H9 (cell line): ENCODE measurements around the gene NTNG2. TPM values are rescaled to one million over a fixed set of nuclear protein-coding genes. Genes with fewer than 3 reads are reported as not detected.

Source experiments
- DNase-seq: peaks from one replicate; pipeline ENCODE4 v3.0.0-alpha.2; 2017
- H2AFZ ChIP-seq: one replicate; pipeline ENCODE4 v1.6.1; 2013; ENCODE audit warnings: mild to moderate bottlenecking, low read length, control low read depth, moderate library complexity
- H2AK5ac ChIP-seq: 2 replicates; pipeline ENCODE4 v1.6.1; 2013; ENCODE audit warnings: low read length, control low read depth, mixed read lengths; ENCODE audit not compliant: insufficient read length
- H2BK120ac ChIP-seq: one replicate; pipeline ENCODE4 v1.6.1; 2013; ENCODE audit warnings: low read depth, mild to moderate bottlenecking, low read length, control low read depth, inconsistent platforms; ENCODE audit not compliant: poor library complexity, severe bottlenecking
- H2BK12ac ChIP-seq: 2 replicates; pipeline ENCODE4 v1.6.1; 2013; ENCODE audit warnings: low read length, control low read depth, mixed read lengths, low read depth; ENCODE audit not compliant: insufficient read length
- H2BK15ac ChIP-seq: 2 replicates; pipeline ENCODE4 v1.6.1; 2013; ENCODE audit warnings: low read depth, low read length, control low read depth
- H2BK20ac ChIP-seq: one replicate; pipeline ENCODE4 v1.6.1; 2013; ENCODE audit warnings: low read depth, mild to moderate bottlenecking, low read length, control low read depth, inconsistent platforms; ENCODE audit not compliant: poor library complexity, severe bottlenecking
- H2BK5ac ChIP-seq: 2 replicates; pipeline ENCODE4 v1.6.1; 2013; ENCODE audit warnings: low read length, control low read depth, mixed read lengths; ENCODE audit not compliant: insufficient read length
- H3K14ac ChIP-seq: 2 replicates; pipeline ENCODE4 v1.6.1; 2013; ENCODE audit warnings: low read length, control low read depth; ENCODE audit not compliant: insufficient read depth
- H3K18ac ChIP-seq: 2 replicates; pipeline ENCODE4 v1.6.1; 2013; ENCODE audit warnings: low read depth, mild to moderate bottlenecking, mixed read lengths, low read length, control low read depth; ENCODE audit not compliant: insufficient read length
- H3K23ac ChIP-seq: 2 replicates; pipeline ENCODE4 v1.6.1; 2013; ENCODE audit warnings: low read length, control low read depth, mixed read lengths, low read depth; ENCODE audit not compliant: insufficient read length
- H3K23me2 ChIP-seq: 2 replicates; pipeline ENCODE4 v1.6.1; 2013; ENCODE audit warnings: low read depth, mild to moderate bottlenecking, mixed read lengths, low read length, control low read depth; ENCODE audit not compliant: insufficient read length, poor library complexity, severe bottlenecking
- H3K27ac ChIP-seq: 2 replicates; pipeline ENCODE4 v1.5.1; 2013; ENCODE audit warnings: low read length, control low read depth, mixed read lengths, low read depth; ENCODE audit not compliant: insufficient read length
- H3K27me3 ChIP-seq: 2 replicates; pipeline ENCODE4 v1.6.1; 2013; ENCODE audit warnings: low read length, control low read depth, inconsistent platforms; ENCODE audit not compliant: insufficient read depth
- H3K4ac ChIP-seq: 2 replicates; pipeline ENCODE4 v1.6.1; 2013; ENCODE audit warnings: low read depth, mild to moderate bottlenecking, control low read depth, inconsistent platforms, low read length, moderate library complexity
- H3K4me1 ChIP-seq: 2 replicates; pipeline ENCODE4 v1.6.1; 2013; ENCODE audit warnings: low read length, control low read depth, inconsistent platforms; ENCODE audit not compliant: insufficient read depth
- H3K4me2 ChIP-seq: 2 replicates; pipeline ENCODE4 v1.6.1; 2013; ENCODE audit warnings: low read length, control low read depth, mixed read lengths; ENCODE audit not compliant: insufficient read length, insufficient read depth
- H3K56ac ChIP-seq: 2 replicates; pipeline ENCODE4 v1.6.1; 2013; ENCODE audit warnings: low read depth, mild to moderate bottlenecking, mixed read lengths, low read length, control low read depth; ENCODE audit not compliant: insufficient read length
- H3K79me1 ChIP-seq: 2 replicates; pipeline ENCODE4 v1.6.1; 2013; ENCODE audit warnings: low read depth, mild to moderate bottlenecking, moderate library complexity, low read length, control low read depth, inconsistent platforms; ENCODE audit not compliant: insufficient read depth, poor library complexity, severe bottlenecking
- H3K79me2 ChIP-seq: 2 replicates; pipeline ENCODE4 v1.6.1; 2013; ENCODE audit warnings: low read length, control low read depth, inconsistent platforms; ENCODE audit not compliant: insufficient read depth
- H3K9ac ChIP-seq: 2 replicates; pipeline ENCODE4 v1.6.1; 2013; ENCODE audit warnings: low read length, control low read depth, mixed read lengths; ENCODE audit not compliant: insufficient read length; ENCODE audit errors: extremely low read depth
- H3K9me3 ChIP-seq: one replicate; pipeline ENCODE4 v1.6.1; 2013; ENCODE audit warnings: low read depth, low read length, inconsistent platforms; ENCODE audit not compliant: control insufficient read depth
- H3T11ph ChIP-seq: one replicate; pipeline ENCODE4 v1.6.1; 2013; ENCODE audit warnings: mild to moderate bottlenecking, low read length, control low read depth, inconsistent platforms
- H4K20me1 ChIP-seq: one replicate; pipeline ENCODE4 v1.6.1; 2013; ENCODE audit not compliant: control insufficient read depth, insufficient read length, insufficient read depth
- H4K5ac ChIP-seq: 2 replicates; pipeline ENCODE4 v1.6.1; 2013; ENCODE audit warnings: low read depth, mild to moderate bottlenecking, mixed read lengths, low read length, control low read depth; ENCODE audit not compliant: insufficient read length
- H4K8ac ChIP-seq: replicated peaks from 2 replicates; pipeline ENCODE4 v1.6.1; 2013; ENCODE audit warnings: low read length, control low read depth, mixed read lengths, low read depth; ENCODE audit not compliant: insufficient read length
- H4K91ac ChIP-seq: 2 replicates; pipeline ENCODE4 v1.6.1; 2013; ENCODE audit warnings: low read depth, mild to moderate bottlenecking, moderate library complexity, mixed read lengths, low read length, control low read depth; ENCODE audit not compliant: insufficient read length
- H3K27ac Mint-ChIP-seq, 3 experiments: 2 replicates in 2 of 3; 3 replicates in 1 of 3; pipeline ENCODE4 v1.8.0; 2020 to 2021; ENCODE audit warnings: mixed read lengths in 3 of 3, mild to moderate bottlenecking in 1 of 3, moderate library complexity in 1 of 3
- H3K27me3 Mint-ChIP-seq: 2 replicates; pipeline ENCODE4 v1.8.0; 2021; ENCODE audit warnings: low read depth, mild to moderate bottlenecking, moderate library complexity, mixed read lengths
- H3K36me3 Mint-ChIP-seq, 3 experiments: 2 replicates in 2 of 3; 3 replicates in 1 of 3; pipeline ENCODE4 v1.8.0; 2020 to 2021; ENCODE audit warnings: low read depth in 3 of 3, mixed read lengths in 3 of 3; ENCODE audit not compliant: insufficient read depth in 1 of 3
- H3K4me1 Mint-ChIP-seq, 2 experiments: 2 replicates each; pipeline ENCODE4 v1.8.0; 2020; ENCODE audit warnings: mixed read lengths in 2 of 2
- H3K4me3 Mint-ChIP-seq, 2 experiments: 2 replicates in 1 of 2; 3 replicates in 1 of 2; pipeline ENCODE4 v1.8.0; 2020 to 2021; ENCODE audit warnings: mild to moderate bottlenecking in 2 of 2, mixed read lengths in 2 of 2, moderate library complexity in 1 of 2
- H3K9me3 Mint-ChIP-seq, 2 experiments: 2 replicates in 1 of 2; 3 replicates in 1 of 2; pipeline ENCODE4 v1.8.0; 2020; ENCODE audit warnings: mild to moderate bottlenecking in 2 of 2, mixed read lengths in 2 of 2, moderate library complexity in 1 of 2
- WGBS: extraction: QIAGEN DNeasy Blood & Tissue Kit; methylation state at CpG from one replicate; pipeline ENCODE4 v1.1.7; 2013; ENCODE audit warnings: missing lambda C conversion rate, low lambda C conversion rate, mixed read lengths; ENCODE audit not compliant: insufficient read length; ENCODE audit errors: extremely low coverage; 5-methylcytosine and 5-hydroxymethylcytosine counted together
- total RNA-seq: library from RNA; stranded (reverse); gene quantifications from 2 replicates; pipeline ENCODE4 v1.2.1, GENCODE V29; 2021
- TF ChIP-seq, protein P1 (sequence below): fragments of 200-600 bp; sonication (generic); conservative IDR thresholded peaks from 3 replicates; pipeline ENCODE4 v1.8.0; 2021; ENCODE audit warnings: antibody characterized with exemption, mild to moderate bottlenecking

The NTNG2 gene
- total RNA-seq, 1 experiment from 2014 or later = 0.52 TPM

DNA sequence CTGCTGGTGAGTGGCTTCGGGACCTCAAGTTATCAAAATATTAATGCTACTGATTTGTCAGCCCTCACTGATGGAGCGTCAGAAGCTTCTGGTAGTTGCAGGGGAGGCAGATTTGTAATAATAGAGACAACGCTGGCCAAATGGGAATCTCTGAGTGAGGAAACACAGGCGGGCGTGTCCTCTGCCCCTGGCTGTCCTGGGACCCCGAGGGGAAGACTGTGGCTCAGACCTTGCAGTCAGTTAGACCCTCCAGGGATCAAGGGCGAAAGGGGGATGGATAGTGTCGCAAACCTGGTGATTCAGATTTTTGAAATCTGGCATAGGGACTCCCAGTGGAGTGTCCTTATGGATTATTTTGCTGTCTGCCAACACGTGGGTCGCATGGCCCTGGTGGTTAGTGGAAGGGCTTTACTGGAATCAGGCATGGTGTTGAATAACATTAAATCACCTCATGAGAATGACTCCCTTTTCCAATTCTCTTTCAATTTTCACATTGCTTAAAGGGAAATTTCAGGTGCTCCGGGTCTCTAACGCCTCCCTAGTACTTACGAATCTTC lies 35.1 kb upstream of the NTNG2 start:
- Histone ChIP-seq H3K23ac (no peak overlapping the region), H3K27ac (no peak overlapping the region), H3K14ac (no peak overlapping the region), H3T11ph (no peak overlapping the region), H3K56ac (no peak overlapping the region), H2BK15ac (no peak overlapping the region), H2AK5ac (no peak overlapping the region), H3K27me3 (no peaks in the 10 kb centered on the region), H4K5ac (no peak overlapping the region), H4K20me1 (no peaks in the 10 kb centered on the region), H3K9me3 (no peaks in the 10 kb centered on the region), H3K18ac (no peak overlapping the region), H2AFZ (no peak overlapping the region), H3K4me2 (no peak overlapping the region), H2BK20ac (no peak overlapping the region), H3K4ac (no peak overlapping the region), H2BK120ac (no peak overlapping the region), H3K23me2 (no peaks in the 10 kb centered on the region), H4K91ac (no peak overlapping the region), H3K79me1 (no peaks in the 10 kb centered on the region), H3K4me1 (peaks cover 21% of the 10 kb centered on the region), H4K8ac (no peak overlapping the region), H2BK12ac (no peak overlapping the region), H3K79me2 (no peaks in the 10 kb centered on the region), H2BK5ac (no peak overlapping the region), H3K9ac (no peak overlapping the region)
- H3K9me3 Mint-ChIP-seq = peaks cover 4% of the 10 kb centered on the region in 2 experiments; a peak in 2 of 5 replicates
- peaks cover 17% of the 10 kb centered on the region for H3K27me3 Mint-ChIP-seq
- H3K36me3 Mint-ChIP-seq = no peaks in the 10 kb centered on the region
- no peak for DNase-seq
- H3K4me3 Mint-ChIP-seq = peak overlapping the region in 1 of 2 experiments; percentile 44; a peak in 2 of 5 replicates
- H3K4me1 Mint-ChIP-seq = peaks cover 59 to 82% of the 10 kb centered on the region in 2 experiments
- WGBS = no CpG with 5 or more reads among the region's 13 CpGs
- H3K27ac Mint-ChIP-seq = no peak overlapping the region
- TF ChIP-seq, protein P1, sequence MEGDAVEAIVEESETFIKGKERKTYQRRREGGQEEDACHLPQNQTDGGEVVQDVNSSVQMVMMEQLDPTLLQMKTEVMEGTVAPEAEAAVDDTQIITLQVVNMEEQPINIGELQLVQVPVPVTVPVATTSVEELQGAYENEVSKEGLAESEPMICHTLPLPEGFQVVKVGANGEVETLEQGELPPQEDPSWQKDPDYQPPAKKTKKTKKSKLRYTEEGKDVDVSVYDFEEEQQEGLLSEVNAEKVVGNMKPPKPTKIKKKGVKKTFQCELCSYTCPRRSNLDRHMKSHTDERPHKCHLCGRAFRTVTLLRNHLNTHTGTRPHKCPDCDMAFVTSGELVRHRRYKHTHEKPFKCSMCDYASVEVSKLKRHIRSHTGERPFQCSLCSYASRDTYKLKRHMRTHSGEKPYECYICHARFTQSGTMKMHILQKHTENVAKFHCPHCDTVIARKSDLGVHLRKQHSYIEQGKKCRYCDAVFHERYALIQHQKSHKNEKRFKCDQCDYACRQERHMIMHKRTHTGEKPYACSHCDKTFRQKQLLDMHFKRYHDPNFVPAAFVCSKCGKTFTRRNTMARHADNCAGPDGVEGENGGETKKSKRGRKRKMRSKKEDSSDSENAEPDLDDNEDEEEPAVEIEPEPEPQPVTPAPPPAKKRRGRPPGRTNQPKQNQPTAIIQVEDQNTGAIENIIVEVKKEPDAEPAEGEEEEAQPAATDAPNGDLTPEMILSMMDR = no peak
